Adrenal gland (tissue), 12 donors: Measurements from ENCODE around the gene ZNF660. TPM values are rescaled to one million over a fixed set of nuclear protein-coding genes. Genes with fewer than 3 reads are reported as not detected.
A peak's percentile ranks its signal among the peaks of the same experiment; 100 is the strongest.

Experiments
- DNase-seq, 7 donors: peaks; one replicate each; pipeline ENCODE4 v3.0.0-alpha.2; 2019 to 2020
- H3K27ac ChIP-seq, 5 donors: fragments of 200-600 bp; sonication (generic) in 4 of 5; 1 replicate in 3 of 5; 2 replicates in 2 of 5; pipeline versions ENCODE4 v1.5.1 to v1.8.0; 2016 to 2020; ENCODE audit warnings: mild to moderate bottlenecking in 1 of 5
- H3K27me3 ChIP-seq: fragments of 200-600 bp; 2 replicates; pipeline ENCODE4 v1.8.0; 2021
- H3K36me3 ChIP-seq, 2 donors: fragments of 200-600 bp; replicated peaks in 1 of 2; 1 replicate in 1 of 2; 2 replicates in 1 of 2; pipeline versions ENCODE4 v1.5.1 to v1.8.0; 2018 to 2022
- H3K4me1 ChIP-seq, 2 donors: fragments of 200-600 bp; replicated peaks in 1 of 2; 1 replicate in 1 of 2; 2 replicates in 1 of 2; pipeline versions ENCODE4 v1.5.1 to v1.8.0; 2018 to 2021
- H3K4me3 ChIP-seq, 4 donors: fragments of 200-600 bp; sonication (generic) in 3 of 4; one replicate each; pipeline ENCODE4 v1.5.1; 2016 to 2018
- H3K9me3 ChIP-seq, 3 donors: fragments of 200-600 bp; sonication (generic) in 1 of 3; replicated peaks in 1 of 3; 1 replicate in 2 of 3; 2 replicates in 1 of 3; pipeline versions ENCODE4 v1.5.1 to v1.8.0; 2016 to 2021
- CTCF ChIP-seq, 6 experiments: fragments of 450-650 bp in 4 of 6; fragments of 200-600 bp in 2 of 6; sonication (generic) in 1 of 6; IDR thresholded peaks; 1 replicate in 5 of 6; 2 replicates in 1 of 6; pipeline versions ENCODE4 v1.5.1 to v1.8.0; 2016 to 2021; ENCODE audit warnings: antibody characterized with exemption in 6 of 6, mild to moderate bottlenecking in 2 of 6, moderate library complexity in 1 of 6
- POLR2A ChIP-seq, 2 donors: fragments of 450-650 bp; IDR thresholded peaks; one replicate each; pipeline ENCODE4 v1.6.1; 2017; ENCODE audit warnings: antibody characterized with exemption in 2 of 2, mild to moderate bottlenecking in 2 of 2, moderate library complexity in 1 of 2
- WGBS, 4 donors: extraction: QIAGEN DNeasy Blood & Tissue Kit in 2 of 4; methylation state at CpG; one replicate each; pipeline versions ENCODE4 v1.1.5 to v1.1.7; 2013 to 2017; 5-methylcytosine and 5-hydroxymethylcytosine counted together
- intact Hi-C, 2 donors: fragments of 100-400 bp; cut with DNase I; formaldehyde crosslinking; loops; one replicate each; pipeline versions ENCODE4 v1.14.1 to v1.15.0; 2022 to 2023
- polyA plus RNA-seq, 3 donors: library from polyadenylated mRNA; stranded (reverse); fragments of 200-250 nt in 2 of 3; fragments of 350-450 nt in 1 of 3; fragmentation: Illumina TruSeq in 1 of 3; extraction: RNeasy Lipid Tissue Mini Kit (QIAGEN cat#74804) in 1 of 3; gene quantifications; one replicate each; pipeline ENCODE4 v1.2.3, GENCODE V29; 2013 to 2014
- total RNA-seq, 9 donors: library from RNA; depleted of rRNA in 4 of 9; stranded (reverse); fragments of >200 nt in 4 of 9; fragments of 120-200 nt in 1 of 9; fragmentation: NEBNext Ultra II Directional in 1 of 9; extraction: Animal tissue kit (Norgen Biotek cat#: 25700) in 1 of 9; gene quantifications; one replicate each; pipeline versions ENCODE4 v1.1.0 to v1.2.4, GENCODE V29; 2013 to 2023
- donor health status: healthy with polysubstance abuse.
- donor health status: Bipolar disorder and iron deficiency.
- donor health status: DM: yes; HTN: yes; CAD: no.
- donor health status: DM: no; HTN: no; CAD: no.
- donor health status: DM: no; HTN: no; CAD: no.
- donor health status: DM: yes; HTN: yes; CAD: no.

Gene ZNF660
- total and polyA plus RNA-seq, 12 donors = 0.83 to 14.4 (median 3.0) TPM

- DNase-seq = peak; percentile 50 to 78 (median 62)
- intact Hi-C loops = no loop called here
- H3K4me3 ChIP-seq = peak within 1 kb of the TSS; percentile 66 to 83 (median 76)
- H3K27ac ChIP-seq = peak within 1 kb of the TSS in 4 of 5 donors; percentile 20 to 85 (median 66)
- no peaks in the 10 kb centered on the region for H3K9me3 ChIP-seq
- WGBS, 4 donors = 4 to 8% (median 5%) methylated on average over 18 to 68 of the region's 68 CpGs
- TF ChIP-seq CTCF (IDR thresholded peaks at IDR 0.05) = peak in 1 of 6 experiments; percentile 23
- TF ChIP-seq POLR2A (IDR thresholded peaks at IDR 0.05) = peak in 1 of 2 donors; percentile 10
- H3K36me3 ChIP-seq = no peaks in the 10 kb centered on the region
- H3K27me3 ChIP-seq = peaks cover 4% of the 10 kb centered on the region
- peaks cover 4 to 10% of the 10 kb centered on the region in 2 donors for H3K4me1 ChIP-seq
Measured at GRCh38 chr3:44554626-44555592, 29.9 kb upstream of the ZNF660 start, which contains the start of gene ZKSCAN7. Gene ZKSCAN7 (plus strand): TSS chr3:44555193. CDS start chr3:44557048, 1,855 bp downstream.

- intact Hi-C loops = no loop called here
- peak overlapping the region; percentile 66 to 83 (median 76) for H3K4me3 ChIP-seq
- H3K27ac ChIP-seq = peak overlapping the region in 1 of 5 donors; percentile 85
- TF ChIP-seq POLR2A (IDR thresholded peaks at IDR 0.05) (no peak), CTCF (IDR thresholded peaks at IDR 0.05) (no peak)
- peaks cover 4 to 10% of the 10 kb centered on the region in 2 donors for H3K4me1 ChIP-seq
- DNase-seq = no peak
- H3K27me3 ChIP-seq = no peaks in the 10 kb centered on the region
- 14 to 21% (median 16%) methylated on average over 5 of the region's 5 CpGs for WGBS, 4 donors
- no peaks in the 10 kb centered on the region for H3K36me3 ChIP-seq
- no peaks in the 10 kb centered on the region for H3K9me3 ChIP-seq
Measured at GRCh38 chr3:44555723-44556122, 29.0 kb upstream of the ZNF660 start.

GRCh38 chr3:44557074-44557473 is 27.7 kb upstream of the ZNF660 start:
- Histone ChIP-seq H3K36me3 (no peaks in the 10 kb centered on the region), H3K27me3 (no peaks in the 10 kb centered on the region), H3K9me3 (no peaks in the 10 kb centered on the region), H3K27ac (no peak overlapping the region), H3K4me3 (no peak overlapping the region), H3K4me1 (peaks cover 4 to 10% of the 10 kb centered on the region in 2 donors)
- TF ChIP-seq POLR2A (IDR thresholded peaks at IDR 0.05) = no peak
- no peak for TF ChIP-seq CTCF (IDR thresholded peaks at IDR 0.05)
- WGBS, 4 donors = 97 to 100% (median 98%) methylated on average over 1 to 9 of the region's 9 CpGs
- DNase-seq = no peak
- intact Hi-C loops = no loop called here

- 79 to 100% (median 96%) methylated on average over 1 of the region's 1 CpG for WGBS, 4 donors
- Histone ChIP-seq H3K36me3 (no peaks in the 10 kb centered on the region), H3K4me3 (no peak overlapping the region), H3K4me1 (peaks cover 0 to 5% of the 10 kb centered on the region in 2 donors), H3K27me3 (no peaks in the 10 kb centered on the region), H3K27ac (no peak overlapping the region), H3K9me3 (no peaks in the 10 kb centered on the region)
- no peak for DNase-seq
- TF ChIP-seq CTCF (IDR thresholded peaks at IDR 0.05) (no peak), POLR2A (IDR thresholded peaks at IDR 0.05) (no peak)
- intact Hi-C loops = no loop called here
Measured at GRCh38 chr3:44561076-44561475, 23.7 kb upstream of the ZNF660 start.
